Pancreas (tissue), 10 donors: Measurements from ENCODE around the gene VENTX. TPM values are rescaled to one million over a fixed set of nuclear protein-coding genes. Genes with fewer than 3 reads are reported as not detected.

Source experiments
- ATAC-seq, 4 donors: fragments of 200-7000 bp; cut with Tn5 transposase; one replicate each; pipeline versions ENCODE4 v1.8.0 to v1.9.1; 2020; ENCODE audit warnings: mild to moderate bottlenecking in 4 of 4, moderate library complexity in 4 of 4
- DNase-seq, 6 donors: peaks; one replicate each; pipeline ENCODE4 v3.0.0-alpha.2; 2020
- FAIRE-seq: peaks from 2 replicates; lab custom pipeline; 2012; peaks lifted over from hg19 to GRCh38; lab: Jason Lieb, UNC
- H3K27ac ChIP-seq, 4 donors: fragments of 200-600 bp; sonication (generic); 1 replicate in 3 of 4; 2 replicates in 1 of 4; pipeline versions ENCODE4 v1.5.0 to v1.8.0; 2020
- H3K27me3 ChIP-seq, 4 donors: fragments of 200-600 bp; one replicate each; pipeline ENCODE4 v1.8.0; 2021
- H3K36me3 ChIP-seq, 3 donors: fragments of 200-600 bp; sonication (generic) in 1 of 3; one replicate each; pipeline versions ENCODE4 v1.5.0 to v1.8.0; 2020 to 2021
- H3K4me1 ChIP-seq, 3 donors: fragments of 200-600 bp; one replicate each; pipeline ENCODE4 v1.8.0; 2021
- H3K4me3 ChIP-seq, 4 donors: fragments of 200-600 bp; sonication (generic) in 2 of 4; one replicate each; pipeline versions ENCODE4 v1.5.0 to v1.8.0; 2020 to 2021
- H3K9me3 ChIP-seq, 4 donors: fragments of 200-600 bp; one replicate each; pipeline ENCODE4 v1.8.0; 2021
- WGBS, 2 donors: extraction: QIAGEN DNeasy Blood & Tissue Kit; methylation state at CpG; one replicate each; pipeline ENCODE4 v1.1.7; 2013; 5-methylcytosine and 5-hydroxymethylcytosine counted together
- intact Hi-C, 3 donors: fragments of 100-400 bp; cut with DNase I; formaldehyde crosslinking; loops; one replicate each; pipeline versions ENCODE4 v1.11.1 to v1.14.2; 2022
- polyA plus RNA-seq, 2 donors: library from polyadenylated mRNA; stranded (reverse); fragments of 200-250 nt; gene quantifications; one replicate each; pipeline ENCODE4 v1.2.3, GENCODE V29; 2013
- total RNA-seq, 6 donors: library from RNA; stranded (reverse); fragmentation: NEBNext Ultra II Directional in 4 of 6; extraction: Animal tissue kit (Norgen Biotek cat#: 25700) in 4 of 6; gene quantifications; one replicate each; pipeline versions ENCODE4 v1.2.1 to v1.2.4, GENCODE V29; 2021 to 2023
- TF ChIP-seq, protein P1 (sequence below), 4 donors: fragments of 200-600 bp; sonication (generic) in 3 of 4; IDR thresholded peaks; one replicate each; pipeline versions ENCODE4 v1.5.0 to v1.8.0; 2021; ENCODE audit warnings: antibody characterized with exemption in 4 of 4
- donor health status: healthy with polysubstance abuse.
- donor health status: DM: no; HTN: no; CAD: no; lungs with moderate emphysema.
- donor health status: DM: no; HTN: no; CAD: no.
- donor health status: control.
- donor health status: control.
- donor health status: Bipolar disorder and iron deficiency.
- donor health status: DM: yes; HTN: yes; CAD: no.
- donor health status: DM: no; HTN: no; CAD: no.
- donor health status: DM: no; HTN: no; CAD: no.
- donor health status: DM: yes; HTN: yes; CAD: no.

Gene VENTX
- total and polyA plus RNA-seq, 8 donors = 0.09 to 1.3 (median 0.46) TPM

DNA sequence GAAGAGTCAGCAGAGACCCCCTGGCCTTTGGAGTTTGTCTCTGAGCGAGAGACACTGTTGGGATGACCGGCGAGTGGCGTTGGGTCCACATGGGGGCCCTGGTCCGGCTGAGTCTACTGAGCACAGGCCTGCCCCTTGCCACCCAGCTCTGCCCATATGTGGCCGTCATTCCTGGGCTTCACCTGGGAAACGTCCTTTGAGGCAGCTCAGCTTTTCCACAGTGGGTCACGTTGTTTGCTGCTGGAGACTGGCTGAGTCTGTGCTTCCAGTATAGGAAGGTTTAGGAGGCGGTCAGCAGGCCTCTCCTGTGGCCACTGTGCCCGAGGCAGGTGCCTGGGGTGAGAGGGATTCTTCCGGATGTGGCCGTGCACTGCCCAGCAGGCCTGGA is 21.9 kb downstream of the VENTX start:
- peaks cover 0 to 26% (median 12%) of the 10 kb centered on the region in 3 donors for H3K4me1 ChIP-seq
- H3K4me3 ChIP-seq = no peak overlapping the region
- FAIRE-seq = no peak
- H3K36me3 ChIP-seq = no peaks in the 10 kb centered on the region
- no peaks in the 10 kb centered on the region for H3K9me3 ChIP-seq
- DNase-seq = no peak
- H3K27me3 ChIP-seq = no peaks in the 10 kb centered on the region
- TF ChIP-seq, protein P1, sequence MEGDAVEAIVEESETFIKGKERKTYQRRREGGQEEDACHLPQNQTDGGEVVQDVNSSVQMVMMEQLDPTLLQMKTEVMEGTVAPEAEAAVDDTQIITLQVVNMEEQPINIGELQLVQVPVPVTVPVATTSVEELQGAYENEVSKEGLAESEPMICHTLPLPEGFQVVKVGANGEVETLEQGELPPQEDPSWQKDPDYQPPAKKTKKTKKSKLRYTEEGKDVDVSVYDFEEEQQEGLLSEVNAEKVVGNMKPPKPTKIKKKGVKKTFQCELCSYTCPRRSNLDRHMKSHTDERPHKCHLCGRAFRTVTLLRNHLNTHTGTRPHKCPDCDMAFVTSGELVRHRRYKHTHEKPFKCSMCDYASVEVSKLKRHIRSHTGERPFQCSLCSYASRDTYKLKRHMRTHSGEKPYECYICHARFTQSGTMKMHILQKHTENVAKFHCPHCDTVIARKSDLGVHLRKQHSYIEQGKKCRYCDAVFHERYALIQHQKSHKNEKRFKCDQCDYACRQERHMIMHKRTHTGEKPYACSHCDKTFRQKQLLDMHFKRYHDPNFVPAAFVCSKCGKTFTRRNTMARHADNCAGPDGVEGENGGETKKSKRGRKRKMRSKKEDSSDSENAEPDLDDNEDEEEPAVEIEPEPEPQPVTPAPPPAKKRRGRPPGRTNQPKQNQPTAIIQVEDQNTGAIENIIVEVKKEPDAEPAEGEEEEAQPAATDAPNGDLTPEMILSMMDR (IDR thresholded peaks at IDR 0.05) = no peak
- peak overlapping the region in 2 of 4 donors; percentile 41 to 50 for H3K27ac ChIP-seq
- 81 to 89% methylated on average over 12 of the region's 12 CpGs for WGBS, 2 donors
- intact Hi-C loops = no loop called here
- ATAC-seq = no peak

DNA sequence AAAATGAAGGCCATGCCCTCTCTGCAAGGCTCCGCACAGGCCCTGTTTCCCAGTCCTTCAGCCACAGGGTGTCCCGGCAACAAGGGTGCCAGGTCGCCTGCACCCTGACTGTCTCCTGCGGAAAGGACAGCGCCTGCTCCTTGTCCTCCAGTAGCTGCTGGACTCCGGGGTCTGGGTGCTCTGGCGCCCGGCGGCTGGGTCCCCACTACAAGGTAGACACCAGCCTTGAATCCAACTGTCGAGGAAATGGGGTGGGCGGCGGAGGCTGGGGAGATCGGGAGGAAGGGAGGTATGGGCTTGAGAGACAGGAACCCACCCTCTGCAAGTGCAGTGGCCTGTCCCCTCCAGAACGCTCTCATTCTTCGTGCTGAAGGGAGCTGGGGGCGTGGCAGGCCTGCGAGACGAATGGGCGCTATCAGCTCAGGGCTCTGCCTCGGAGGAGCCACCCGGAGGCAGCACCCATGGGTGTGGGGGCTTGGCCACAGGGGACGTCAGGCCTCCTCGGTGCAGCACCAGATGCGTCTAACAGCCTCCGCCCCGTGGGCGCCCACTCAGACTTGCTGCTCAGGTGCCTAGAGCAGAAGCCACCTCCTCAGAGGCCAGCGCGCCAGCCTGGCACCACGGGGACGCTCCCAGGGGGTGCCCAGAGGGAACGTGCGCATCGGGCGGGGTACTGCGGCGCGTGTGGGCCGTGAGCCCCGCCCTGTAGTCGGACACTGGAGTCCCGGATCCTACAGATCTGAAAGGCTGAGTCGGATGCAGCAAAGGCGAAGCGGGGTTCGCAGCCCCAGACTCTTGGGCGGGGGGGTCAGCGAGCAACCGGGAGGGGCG is 23.5 kb downstream of the VENTX start:
- TF ChIP-seq, protein P1 (IDR thresholded peaks at IDR 0.05) = no peak

DNA sequence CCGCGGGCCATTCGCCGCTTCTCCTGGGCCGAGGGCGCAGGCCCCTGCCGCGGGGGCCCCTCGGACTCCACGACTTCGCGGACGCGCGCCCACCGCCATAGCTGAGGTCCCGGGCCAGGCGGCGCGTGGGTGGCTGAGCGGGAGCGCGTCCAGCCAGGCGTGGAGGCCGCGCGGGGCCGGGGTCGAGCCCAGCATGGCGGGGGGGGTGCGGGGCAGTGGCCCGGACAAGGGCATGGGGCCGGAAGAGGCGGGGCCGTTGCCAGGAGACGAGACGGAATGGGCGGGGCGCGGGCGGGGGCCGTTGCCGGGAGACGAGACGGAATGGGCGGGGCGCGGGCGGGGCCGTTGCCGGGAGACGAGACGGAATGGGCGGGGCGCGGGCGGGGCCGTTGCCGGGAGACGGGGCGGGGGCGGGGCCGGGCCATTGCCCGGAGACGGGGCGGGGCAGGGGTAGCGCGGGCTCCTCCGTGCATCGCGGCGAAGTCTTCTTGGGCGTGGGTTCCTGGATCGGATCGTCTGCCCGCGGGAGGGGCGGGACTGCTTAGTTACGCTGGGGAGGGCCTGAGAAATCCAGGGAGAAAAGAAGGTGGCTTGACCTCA is 24.2 kb downstream of the VENTX start:
- 1 to 2% methylated on average over 43 to 79 of the region's 79 CpGs for WGBS, 2 donors
- peak overlapping the region in 3 of 4 donors; percentile 80 to 88 (median 83) for H3K27ac ChIP-seq
- DNase-seq (peak; percentile 87 to 96 (median 94)), ATAC-seq (peak; percentile 65 to 83 (median 76)), FAIRE-seq (no peak)
- no peaks in the 10 kb centered on the region for H3K36me3 ChIP-seq
- H3K4me3 ChIP-seq = peak overlapping the region; percentile 40 to 89 (median 70)
- H3K9me3 ChIP-seq = no peaks in the 10 kb centered on the region
- H3K27me3 ChIP-seq = no peaks in the 10 kb centered on the region
- TF ChIP-seq, protein P1 (IDR thresholded peaks at IDR 0.05) = no peak
- H3K4me1 ChIP-seq = peaks cover 0 to 26% (median 12%) of the 10 kb centered on the region in 3 donors
- intact Hi-C loops = no loop called here

More for the DNA sequence above, 23.5 kb downstream of the VENTX start:
- H3K27me3 ChIP-seq = no peaks in the 10 kb centered on the region
- ATAC-seq (peak; percentile 24 to 55 (median 30)), FAIRE-seq (no peak), DNase-seq (peak; percentile 54 to 89 (median 67))
- intact Hi-C loops = no loop called here
- H3K4me3 ChIP-seq = peak overlapping the region; percentile 40 to 89 (median 70)
- H3K4me1 ChIP-seq = peaks cover 0 to 26% (median 12%) of the 10 kb centered on the region in 3 donors
- H3K27ac ChIP-seq = peak overlapping the region in 3 of 4 donors; percentile 80 to 88 (median 83)
- WGBS, 2 donors = 18 to 27% methylated on average over 36 to 50 of the region's 50 CpGs
- H3K9me3 ChIP-seq = no peaks in the 10 kb centered on the region
- H3K36me3 ChIP-seq = no peaks in the 10 kb centered on the region

DNA sequence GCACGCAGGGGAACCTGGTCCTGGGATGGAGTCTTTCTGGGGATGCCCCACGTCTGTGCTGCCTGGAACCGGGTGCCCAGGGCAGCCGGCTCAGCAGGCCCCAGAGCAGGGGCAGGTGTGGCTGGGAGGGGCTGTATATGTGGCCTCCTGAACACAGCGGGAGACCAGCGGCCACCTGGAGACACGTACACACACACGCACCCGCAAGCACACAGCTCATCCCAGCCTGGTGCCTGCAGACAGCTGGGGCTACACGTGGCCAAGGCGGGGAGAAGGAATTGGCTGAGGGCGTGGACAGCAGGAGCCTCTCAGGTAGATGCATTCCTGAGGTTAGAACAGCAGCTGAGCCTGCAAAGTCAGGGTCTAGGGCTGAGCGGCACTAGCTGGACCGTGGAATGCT is 25.0 kb downstream of the VENTX start:
- H3K36me3 ChIP-seq = no peaks in the 10 kb centered on the region
- H3K27ac ChIP-seq = no peak overlapping the region
- no peaks in the 10 kb centered on the region for H3K9me3 ChIP-seq
- no peaks in the 10 kb centered on the region for H3K27me3 ChIP-seq
- H3K4me3 ChIP-seq = no peak overlapping the region
- WGBS, 2 donors = 88 to 90% methylated on average over 14 of the region's 14 CpGs
- TF ChIP-seq, protein P1 (IDR thresholded peaks at IDR 0.05) = no peak
- peaks cover 0 to 20% (median 12%) of the 10 kb centered on the region in 3 donors for H3K4me1 ChIP-seq
- ATAC-seq (peak in 1 of 4 donors; percentile 8), FAIRE-seq (no peak), DNase-seq (no peak)
- intact Hi-C loops = no loop called here
